NOMO-1 (cell line): Measurements from ENCODE around the gene DUSP5.

Experiments used
- DNase-seq, 2 experiments: peaks; one replicate each; lab custom pipeline; 2025; ENCODE audit not compliant: unreplicated experiment in 2 of 2; lab: John Stamatoyannopoulos, UW

Gene DUSP5

DNA sequence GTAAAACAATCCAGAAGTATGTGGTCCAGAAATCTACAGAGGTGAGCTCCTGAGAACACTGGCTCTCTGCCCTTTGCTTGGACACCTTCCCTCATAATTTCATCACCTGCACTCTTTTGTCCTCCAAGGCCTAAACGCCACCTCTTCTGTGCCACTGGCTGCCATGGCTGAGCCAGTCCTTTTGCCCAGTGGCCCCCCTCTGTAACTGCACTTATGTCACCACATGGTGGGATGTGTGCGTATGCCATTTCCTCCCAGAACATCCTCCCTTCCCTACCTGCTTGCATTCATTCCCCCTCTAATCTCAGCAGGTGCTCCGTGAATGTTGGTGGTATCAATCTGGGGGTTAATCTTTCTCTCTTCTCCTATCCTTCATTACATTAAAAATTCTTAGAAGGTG, 17.3 kb upstream of the DUSP5 start:
- DNase-seq, result no peak

DNA sequence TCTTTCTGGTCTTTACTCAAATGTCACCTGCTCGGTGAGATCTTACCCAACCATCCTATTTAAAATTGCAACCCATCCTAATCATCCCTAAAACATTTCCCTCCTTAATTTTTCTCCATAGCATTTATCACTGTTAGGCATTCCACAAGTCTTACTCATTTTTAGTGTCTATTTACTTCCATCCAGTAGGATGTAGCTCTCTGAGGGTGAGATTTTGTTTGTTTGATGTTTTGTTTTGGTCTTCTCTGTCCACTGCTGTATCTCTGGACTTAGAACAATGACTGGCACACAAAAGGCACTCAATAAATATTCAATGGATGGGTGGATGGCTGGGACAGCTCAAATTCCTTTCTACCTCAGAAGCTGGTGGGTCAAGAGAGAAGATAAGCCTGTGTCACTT, 15.8 kb upstream of the DUSP5 start:
- DNase-seq, result no peak

DNA sequence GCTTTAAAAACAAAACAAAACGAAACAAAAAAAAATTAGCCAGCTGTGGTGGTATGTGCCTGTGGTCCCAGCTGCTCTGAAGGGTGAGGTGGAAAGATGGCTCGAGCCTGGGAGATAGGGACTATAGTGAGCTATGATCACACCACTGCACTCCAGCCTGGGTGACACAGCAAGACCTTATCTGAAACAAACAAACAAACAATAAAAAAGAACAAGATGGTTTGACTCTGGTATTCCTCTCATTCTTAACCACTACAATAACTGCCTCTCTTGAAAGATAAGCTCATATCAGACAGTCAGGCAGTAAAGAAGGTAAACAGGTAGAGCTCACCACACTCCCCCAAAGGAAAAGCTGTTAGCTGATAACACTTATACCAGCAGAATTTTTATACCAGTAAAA, 14.1 kb upstream of the DUSP5 start:
- no peak for DNase-seq

DNA sequence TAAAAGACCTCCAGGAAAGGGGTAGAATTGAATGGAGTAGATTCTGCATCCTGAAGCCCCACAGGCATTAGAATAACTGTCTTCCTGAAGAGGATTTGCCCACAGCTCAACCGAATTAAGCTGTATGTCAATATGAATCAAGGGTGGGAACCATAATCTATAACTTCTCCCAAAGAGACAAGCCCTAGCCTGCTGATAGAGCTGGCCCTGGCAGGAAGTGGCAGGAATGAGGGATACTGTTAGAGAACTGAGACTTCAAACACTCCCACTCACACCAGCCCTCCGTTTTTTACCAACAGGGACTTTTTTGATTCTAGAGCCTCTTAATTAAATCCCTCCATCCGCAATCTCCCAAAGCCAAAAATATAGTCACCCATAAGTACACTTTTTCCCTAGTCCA, 12.2 kb upstream of the DUSP5 start:
- DNase-seq, result no peak

DNA sequence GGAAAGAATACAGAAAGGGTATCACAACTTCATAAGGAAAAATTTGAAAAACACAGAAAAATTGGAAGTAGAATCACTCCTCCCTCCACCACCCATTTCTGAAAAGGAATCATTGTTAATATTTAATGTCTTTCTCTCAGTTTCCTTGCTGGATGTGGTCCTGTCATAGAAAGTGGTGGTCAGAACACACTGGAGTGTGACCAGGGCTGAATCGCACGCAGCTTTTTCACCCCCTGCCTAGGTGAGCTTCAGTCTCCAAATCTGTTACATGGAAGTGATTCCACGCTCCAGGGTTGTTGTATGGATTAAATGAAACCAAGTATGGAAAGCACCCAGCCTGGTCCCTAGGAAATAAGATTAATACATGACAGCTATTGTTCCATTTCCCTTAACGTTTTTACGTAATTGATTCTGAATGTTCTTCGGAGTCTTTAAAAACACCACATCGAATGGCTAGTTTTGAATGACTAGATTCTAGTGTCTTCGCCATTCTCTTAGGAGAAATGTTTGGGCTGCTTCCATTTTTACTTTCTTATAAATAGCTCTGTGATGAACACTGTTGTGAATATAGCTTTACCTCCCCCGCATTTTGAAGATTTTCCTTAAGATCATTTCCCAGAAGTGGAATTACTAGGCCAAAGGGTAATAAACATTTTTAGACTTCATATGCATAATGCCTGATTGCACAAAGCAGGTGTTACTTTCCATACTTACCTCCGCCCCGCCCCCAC, 10.9 kb upstream of the DUSP5 start:
- no peak for DNase-seq

DNA sequence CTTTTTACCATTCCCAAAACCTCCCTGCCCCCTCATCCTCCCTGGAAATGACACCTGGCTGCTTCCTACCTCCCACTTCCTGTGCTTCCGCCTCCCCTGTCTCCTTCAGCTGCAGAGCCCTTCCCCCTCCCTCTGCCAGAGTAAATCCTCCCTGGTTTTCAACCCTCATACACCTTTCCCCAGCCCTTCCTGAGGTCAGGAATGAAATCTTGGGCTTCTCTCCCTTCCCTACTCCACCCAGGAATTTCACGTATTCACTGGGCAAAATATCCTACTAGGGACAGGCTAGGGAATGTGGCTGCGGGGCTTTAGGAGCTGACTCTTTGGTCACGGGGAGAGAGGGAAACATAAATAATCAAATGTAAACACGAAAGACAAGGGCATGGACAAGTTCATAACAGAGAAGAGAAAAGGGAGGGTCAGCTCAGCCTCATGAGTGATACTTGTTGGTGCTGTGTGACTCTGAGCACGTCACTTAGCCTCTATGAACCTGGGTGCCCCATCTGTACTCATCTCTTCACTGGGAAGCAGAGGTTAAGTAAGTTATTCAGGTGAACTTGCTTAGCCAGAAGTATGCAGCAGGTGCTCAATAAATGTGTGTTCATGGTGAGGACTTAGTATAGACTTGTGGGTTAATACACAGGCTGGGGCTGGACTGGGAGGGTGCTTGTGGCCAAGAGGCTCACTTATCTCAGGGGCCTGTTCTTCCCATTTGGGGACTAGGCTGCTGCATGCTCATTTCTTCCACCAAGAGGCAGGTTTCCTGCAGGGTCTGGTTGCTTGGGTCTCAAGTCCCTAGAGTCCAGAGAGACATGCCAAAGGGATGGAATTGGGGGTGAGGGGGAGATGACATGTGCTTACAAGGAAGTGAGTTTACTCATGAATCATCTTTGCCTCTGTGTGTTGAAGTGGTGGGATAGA, 10.0 kb upstream of the DUSP5 start:
- DNase-seq, result no peak

DNA sequence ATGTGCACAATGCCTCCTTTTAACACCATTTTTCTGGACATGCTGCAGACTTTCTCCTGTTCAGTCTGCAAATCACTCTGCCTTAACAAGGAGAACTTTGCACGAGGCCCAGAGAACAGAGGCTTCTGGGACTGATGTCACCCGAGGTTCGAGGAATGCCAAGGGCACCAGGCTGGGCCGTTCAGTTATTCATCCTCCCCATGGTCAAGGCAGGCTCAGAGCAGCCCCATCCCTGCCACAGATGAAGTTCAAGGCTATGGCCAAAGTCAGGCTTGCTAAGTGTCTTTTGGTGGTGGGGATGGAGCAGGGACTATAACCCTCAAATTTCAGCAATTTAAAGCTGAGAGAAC, 9.4 kb upstream of the DUSP5 start:
- no peak for DNase-seq

DNA sequence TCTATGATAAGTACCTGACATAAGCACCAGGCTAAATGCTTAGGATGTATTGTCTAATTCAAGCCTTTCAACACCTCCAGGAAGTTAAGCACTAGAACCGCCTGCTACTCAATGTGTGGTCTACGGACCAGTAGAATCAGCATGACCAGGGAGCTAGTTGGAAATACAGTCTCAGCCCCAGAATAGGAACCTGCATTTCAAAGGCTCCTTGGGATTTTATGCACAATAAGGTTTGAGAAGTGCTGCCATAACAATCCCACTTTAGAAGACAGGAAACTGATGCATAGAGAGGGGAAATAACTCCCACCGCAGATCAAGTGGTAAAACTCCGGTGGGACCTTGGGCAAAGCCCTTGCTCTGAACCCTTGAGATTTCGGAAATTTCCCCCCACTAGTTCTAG, 8.8 kb upstream of the DUSP5 start:
- DNase-seq, result no peak

DNA sequence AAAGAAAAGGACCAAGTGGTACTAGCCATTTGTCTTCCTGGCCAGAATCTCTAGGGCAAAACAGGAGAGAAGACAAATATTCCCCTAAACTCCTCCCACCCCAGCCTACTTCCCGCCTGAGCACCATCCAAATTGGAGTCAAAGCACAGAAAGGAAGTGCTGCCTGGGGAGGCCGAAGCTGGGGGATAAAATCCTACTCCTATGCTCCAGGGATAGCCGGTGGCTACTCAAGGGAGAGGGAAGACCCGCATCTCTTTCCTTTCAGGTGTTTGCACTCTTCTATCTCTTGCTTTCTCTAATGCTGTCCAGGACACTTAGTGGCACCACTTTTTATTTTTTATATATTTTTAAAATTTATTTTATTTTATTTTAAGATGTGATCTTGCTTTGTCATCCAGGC, 7.1 kb upstream of the DUSP5 start:
- DNase-seq, result no peak

DNA sequence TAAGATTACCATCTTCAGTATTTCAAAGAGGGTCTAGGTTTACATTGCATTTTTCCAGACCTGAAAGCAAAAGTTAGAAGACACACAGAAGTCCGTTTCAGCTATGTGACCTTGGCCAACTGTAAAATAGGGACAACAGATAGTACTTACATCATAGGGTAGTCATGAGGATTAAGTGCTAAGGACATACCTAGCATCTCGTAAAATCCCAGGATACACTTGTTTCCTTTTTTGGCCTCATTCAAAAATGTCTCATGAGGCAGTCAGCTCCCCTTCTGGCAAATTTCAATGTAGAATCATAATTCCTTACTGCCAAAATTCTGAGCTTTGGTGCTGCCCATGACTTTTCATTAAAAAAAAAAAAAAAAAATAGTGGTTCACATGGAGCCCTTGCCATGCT, 6.4 kb upstream of the DUSP5 start:
- no peak for DNase-seq

DNA sequence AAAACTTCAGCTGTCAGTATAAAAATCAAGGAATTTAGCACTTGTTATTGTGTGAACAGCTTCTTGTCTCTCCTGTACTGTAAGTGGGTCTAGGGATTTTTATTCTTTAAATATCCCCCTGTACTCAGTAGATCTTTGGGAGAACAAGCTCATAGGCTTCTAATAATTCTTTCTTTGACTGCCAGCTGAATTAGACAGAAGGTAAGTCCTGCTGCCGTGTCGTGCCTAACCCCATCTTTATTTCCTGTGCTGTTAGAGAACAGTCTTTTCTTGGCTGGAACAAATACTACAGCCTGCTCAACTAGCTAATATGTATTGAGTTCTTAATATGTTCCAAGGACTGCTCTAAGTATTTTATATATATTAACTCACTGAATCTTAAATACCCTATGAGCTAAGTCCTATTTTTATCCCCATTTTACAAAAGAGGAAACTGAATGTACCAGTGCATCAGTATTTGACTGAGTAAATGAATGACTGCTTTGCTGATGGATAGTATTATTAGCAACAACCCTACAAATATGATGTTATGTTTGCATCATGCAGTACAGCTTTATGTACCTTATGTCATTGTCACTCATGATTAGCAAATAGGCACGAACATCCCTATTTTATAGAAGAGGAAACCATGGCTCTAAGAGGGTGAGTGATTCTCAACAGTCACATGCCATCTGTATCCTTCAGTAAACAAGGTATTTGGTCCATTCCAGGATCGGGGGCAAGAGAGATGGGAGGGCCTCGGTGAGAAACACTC, 5.5 kb upstream of the DUSP5 start:
- no peak for DNase-seq

DNA sequence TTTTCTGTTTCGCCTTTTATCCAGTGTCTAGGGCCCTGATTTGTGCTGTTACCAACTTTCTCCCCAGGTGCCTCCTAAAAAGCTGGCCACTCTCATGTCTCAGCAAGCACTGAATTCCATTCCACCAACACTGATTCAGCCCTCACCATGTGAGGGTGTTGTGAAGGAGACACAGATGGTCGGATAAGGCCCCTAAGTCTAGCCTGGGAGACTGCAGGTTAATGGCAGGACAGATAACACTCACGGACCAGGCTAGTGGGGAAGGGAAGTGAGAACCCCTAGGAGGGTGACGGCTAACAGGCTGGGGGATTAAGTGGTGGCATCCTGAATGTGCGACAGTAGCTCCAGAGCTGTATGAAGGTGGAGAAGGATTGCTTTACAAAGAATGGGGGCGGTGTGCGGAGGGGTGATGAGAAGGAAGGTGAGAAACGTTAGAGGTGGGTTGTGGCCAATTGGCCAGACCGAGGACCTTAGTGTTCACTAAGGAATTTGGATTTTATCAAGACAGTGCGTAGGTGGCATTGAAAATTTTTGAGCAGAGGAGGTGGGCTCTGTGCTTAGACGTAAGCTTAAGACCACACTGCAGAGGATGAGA, 3.8 kb upstream of the DUSP5 start:
- DNase-seq, result no peak

DNA sequence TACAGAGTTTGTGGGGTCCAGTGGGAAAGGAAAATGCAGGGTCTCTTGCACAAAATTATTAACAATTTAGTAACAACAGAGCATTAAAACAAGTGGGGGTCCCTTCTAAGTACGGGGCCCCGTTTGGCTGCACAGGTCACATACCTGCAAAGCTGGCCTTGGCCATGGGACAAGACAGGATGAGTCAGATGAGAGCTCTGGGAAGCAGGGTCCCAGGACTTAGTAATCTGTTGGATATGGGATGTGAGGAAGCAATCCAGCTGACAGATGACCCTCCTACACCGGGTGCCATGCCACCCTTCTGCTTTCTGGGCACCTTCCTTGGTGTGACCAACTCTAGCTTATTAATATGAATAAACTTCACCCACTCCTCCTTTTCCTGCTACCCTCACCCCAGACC, 3.2 kb upstream of the DUSP5 start:
- DNase-seq, result no peak

DNA sequence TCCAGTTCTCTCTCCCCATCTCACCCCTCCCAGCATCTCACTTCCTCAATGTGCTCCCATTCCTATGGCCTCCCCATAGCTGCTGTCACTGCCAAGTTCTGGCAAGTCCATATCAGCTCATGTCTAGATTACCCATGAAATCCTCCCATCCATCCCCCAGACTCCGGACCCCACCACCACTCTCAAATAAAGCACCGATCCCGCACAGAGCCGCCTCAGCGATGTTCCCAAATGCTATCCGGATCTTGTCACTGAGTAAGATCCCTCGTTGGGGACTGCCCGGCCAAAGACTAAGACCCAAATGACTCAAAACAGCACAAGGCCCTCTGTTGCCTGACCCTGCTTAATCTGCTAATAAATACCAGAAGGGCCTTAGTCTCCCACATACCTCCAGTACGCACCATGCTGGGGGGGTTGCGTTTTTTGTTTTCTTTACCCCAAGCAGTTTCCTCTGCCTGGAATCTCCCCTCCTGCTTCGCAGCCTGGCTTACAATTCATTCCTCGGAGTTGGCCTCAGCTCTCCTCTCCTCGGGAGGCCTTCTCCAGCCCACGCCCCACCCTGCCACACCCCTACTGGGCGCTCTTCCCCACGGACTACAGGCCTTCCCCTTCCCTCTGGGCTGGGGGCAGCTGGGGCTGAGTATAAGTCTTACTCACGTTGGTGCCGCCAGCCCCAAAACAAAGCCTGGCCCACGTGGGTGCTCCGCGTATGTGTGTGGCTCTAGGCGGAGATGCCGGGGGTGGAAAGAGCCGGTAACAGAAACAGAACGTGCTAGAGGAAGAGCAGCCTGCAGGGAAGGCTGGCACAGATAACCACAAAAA, 1.8 kb upstream of the DUSP5 start:
- DNase-seq, result no peak

DNA sequence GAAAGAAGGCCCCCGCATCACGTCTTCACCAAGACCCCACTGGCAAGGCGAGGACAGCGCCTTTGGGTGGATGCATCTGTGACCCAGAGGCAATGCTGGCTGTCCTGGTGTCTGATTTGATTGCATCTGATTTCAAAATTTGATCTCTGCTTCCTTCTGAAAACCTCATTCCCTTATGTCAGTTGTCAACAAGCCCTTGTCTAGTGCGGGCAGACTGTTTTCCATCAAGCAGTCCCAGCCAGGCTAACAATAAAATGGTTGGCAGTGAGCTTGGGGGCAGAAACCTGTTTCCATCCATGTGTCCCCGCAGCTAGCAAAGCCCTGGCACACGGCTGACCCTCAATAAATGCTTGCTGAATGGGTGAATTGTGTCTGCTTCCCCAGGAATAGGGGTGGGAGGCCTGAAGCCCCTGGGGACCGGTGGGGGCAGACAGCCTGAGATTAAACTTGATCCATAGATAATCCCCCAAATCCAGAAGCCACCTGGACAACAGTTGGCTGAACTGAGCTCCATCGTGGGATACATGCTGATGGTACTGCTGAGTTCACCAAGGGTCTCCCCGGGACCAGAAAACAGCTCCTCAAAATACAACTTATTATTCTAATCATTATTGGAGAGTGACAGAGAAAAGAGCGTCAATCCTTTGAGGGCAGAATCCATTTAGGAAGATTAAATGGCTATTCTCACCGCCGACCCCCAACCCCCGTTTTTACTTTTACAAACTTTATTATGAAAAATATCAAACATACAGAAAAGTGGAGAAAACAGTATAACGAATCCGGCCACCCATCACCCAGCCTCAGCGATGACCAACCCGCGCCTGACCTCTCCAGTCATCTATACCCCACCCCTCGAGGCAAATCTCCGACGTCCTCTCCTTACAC, 912 bp upstream of the DUSP5 start:
- no peak for DNase-seq

DNA sequence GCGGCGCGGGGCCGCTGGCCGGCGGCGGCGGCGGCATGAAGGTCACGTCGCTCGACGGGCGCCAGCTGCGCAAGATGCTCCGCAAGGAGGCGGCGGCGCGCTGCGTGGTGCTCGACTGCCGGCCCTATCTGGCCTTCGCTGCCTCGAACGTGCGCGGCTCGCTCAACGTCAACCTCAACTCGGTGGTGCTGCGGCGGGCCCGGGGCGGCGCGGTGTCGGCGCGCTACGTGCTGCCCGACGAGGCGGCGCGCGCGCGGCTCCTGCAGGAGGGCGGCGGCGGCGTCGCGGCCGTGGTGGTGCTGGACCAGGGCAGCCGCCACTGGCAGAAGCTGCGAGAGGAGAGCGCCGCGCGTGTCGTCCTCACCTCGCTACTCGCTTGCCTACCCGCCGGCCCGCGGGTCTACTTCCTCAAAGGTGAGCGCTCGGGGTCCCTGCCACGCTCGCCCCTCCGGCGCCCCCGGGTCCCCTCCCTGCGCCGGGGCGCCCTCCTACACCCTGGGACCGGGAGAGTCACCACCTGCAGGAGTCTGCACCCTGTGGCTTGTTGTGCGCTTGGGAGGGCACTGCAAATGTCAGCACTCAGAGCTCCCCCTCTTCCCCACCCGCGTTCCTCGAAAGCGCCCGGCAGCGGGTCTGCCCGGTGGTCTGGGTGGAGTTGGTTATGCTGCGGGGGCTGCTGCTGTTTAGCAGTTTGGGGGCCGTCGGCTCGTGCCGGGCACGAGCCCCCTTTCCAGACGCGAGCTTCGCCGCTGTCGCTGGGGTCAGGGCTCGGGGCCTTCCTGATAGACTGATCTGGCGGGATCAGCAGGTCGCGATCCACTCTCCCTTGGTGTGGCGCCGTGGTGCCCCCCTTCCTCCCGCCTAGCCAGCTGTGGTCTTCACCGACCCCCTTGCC, 627 bp downstream of the DUSP5 start:
- peak; percentile 45 to 55 for DNase-seq

DNA sequence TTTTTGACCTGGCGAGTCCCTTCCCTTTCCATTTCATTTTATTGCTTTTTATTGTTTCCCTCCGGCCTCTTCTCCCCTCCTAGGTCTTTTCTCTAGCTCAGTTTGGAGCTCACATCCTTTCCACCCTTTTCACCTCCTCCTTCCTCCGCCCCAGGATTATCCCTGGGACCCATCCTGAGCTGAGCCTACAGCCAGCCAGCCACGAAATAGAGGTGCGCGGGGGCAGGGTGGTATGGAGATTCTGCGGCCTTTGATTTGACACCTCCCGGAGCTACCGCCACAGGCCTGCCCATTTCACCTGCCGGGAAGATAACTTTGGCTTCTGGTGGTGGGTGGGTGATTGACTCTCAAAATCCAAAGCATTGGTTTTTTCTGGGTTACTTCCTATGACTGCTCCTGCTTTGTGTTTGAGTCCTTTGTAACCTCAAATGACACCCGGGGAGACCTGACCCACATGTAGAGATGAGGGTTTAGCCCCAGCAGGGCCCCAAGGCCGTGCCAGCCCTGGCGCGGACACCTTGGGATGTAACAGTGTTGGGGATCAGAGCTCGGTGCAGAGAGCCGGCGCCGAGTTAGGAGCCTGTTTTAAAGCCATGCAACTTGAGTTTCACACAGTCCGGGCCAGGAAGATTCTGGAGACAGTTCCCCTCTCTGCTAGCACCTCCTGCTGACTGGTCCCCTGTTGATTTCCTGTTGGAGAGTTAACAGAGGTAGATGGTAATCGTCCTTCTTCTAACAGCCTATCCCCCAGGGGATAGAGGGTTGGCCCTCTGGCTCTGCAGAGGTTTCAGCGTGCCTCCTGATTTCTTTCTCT, 1.5 kb downstream of the DUSP5 start:
- DNase-seq, result peak in 1 of 2 experiments; percentile 12
